ENCODE data around the gene BCL7A.

BCL7A gene

DNA sequence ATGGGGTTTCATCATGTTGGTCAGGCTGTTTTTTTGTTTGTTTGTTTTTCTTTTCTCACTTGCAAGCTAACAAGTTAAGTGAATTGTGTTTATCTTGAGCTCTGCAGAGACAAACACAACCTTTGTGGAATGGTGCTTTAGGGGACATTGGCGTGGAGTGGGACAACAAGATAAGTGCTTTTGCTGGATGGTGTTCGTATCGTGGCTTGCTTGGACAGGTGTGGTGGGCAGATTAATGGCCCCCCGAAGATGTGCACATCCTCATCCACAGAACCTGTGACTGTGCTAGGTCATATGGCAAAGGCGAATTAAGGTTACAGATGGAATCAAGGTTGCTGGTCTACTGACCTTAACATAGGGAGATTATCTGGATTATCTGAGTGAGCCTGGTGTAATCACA lies 63.9 kb downstream of the BCL7A start:
- H3K4me1 ChIP-seq = peaks cover 6 to 79% (median 64%) of the 10 kb centered on the region in 4 donors
- TF ChIP-seq, protein P1, sequence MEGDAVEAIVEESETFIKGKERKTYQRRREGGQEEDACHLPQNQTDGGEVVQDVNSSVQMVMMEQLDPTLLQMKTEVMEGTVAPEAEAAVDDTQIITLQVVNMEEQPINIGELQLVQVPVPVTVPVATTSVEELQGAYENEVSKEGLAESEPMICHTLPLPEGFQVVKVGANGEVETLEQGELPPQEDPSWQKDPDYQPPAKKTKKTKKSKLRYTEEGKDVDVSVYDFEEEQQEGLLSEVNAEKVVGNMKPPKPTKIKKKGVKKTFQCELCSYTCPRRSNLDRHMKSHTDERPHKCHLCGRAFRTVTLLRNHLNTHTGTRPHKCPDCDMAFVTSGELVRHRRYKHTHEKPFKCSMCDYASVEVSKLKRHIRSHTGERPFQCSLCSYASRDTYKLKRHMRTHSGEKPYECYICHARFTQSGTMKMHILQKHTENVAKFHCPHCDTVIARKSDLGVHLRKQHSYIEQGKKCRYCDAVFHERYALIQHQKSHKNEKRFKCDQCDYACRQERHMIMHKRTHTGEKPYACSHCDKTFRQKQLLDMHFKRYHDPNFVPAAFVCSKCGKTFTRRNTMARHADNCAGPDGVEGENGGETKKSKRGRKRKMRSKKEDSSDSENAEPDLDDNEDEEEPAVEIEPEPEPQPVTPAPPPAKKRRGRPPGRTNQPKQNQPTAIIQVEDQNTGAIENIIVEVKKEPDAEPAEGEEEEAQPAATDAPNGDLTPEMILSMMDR (IDR thresholded peaks at IDR 0.05) = no peak
- peaks cover 16 to 34% (median 26%) of the 10 kb centered on the region in 3 donors for H3K36me3 ChIP-seq
- H3K9me3 ChIP-seq = no peaks in the 10 kb centered on the region
- intact Hi-C loops (cut with DNase I; ENCODE audit: low total_unique reads) = loop anchor here (5.0 kb wide), 1 partner anchor 1328 kb away; no protein-coding TSS in a partner anchor
- no peaks in the 10 kb centered on the region for H3K27me3 ChIP-seq
- peak overlapping the region in 1 of 2 donors; percentile 79 for H3K27ac ChIP-seq
- no peak overlapping the region for H3K4me3 ChIP-seq
- DNase-seq = peak in 1 of 2 donors; percentile 23

DNA sequence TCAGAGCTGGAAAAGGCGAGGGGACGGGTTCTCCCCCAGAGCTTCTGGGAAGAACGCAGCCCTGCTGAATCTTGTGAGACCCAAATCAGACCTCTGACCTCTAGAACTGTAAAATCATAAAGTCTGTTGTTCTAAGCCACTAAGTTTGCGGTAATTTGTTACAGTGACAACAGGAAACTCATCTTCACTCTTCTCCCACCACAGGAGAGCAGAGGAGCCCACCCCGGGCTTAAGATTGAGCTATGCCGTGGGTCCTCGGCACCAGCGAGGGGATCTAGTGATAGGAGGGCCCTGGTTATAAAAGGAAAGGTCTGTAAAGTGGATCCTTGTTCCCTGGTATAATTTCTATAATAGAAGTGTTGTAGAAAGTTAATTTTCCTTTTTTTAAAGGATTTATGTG lies 64.4 kb downstream of the BCL7A start:
- peaks cover 16 to 34% (median 26%) of the 10 kb centered on the region in 3 donors for H3K36me3 ChIP-seq
- peak overlapping the region in 1 of 2 donors; percentile 79 for H3K27ac ChIP-seq
- intact Hi-C loops (cut with DNase I; ENCODE audit: low total_unique reads) = loop anchor here (5.0 kb wide), 1 partner anchor 1329 kb away; no protein-coding TSS in a partner anchor
- H3K4me1 ChIP-seq = peaks cover 6 to 79% (median 68%) of the 10 kb centered on the region in 4 donors
- peak in 1 of 2 donors; percentile 12 for DNase-seq
- TF ChIP-seq, protein P1 (IDR thresholded peaks at IDR 0.05) = no peak
- no peaks in the 10 kb centered on the region for H3K27me3 ChIP-seq
- H3K4me3 ChIP-seq = no peak overlapping the region
- no peaks in the 10 kb centered on the region for H3K9me3 ChIP-seq

DNA sequence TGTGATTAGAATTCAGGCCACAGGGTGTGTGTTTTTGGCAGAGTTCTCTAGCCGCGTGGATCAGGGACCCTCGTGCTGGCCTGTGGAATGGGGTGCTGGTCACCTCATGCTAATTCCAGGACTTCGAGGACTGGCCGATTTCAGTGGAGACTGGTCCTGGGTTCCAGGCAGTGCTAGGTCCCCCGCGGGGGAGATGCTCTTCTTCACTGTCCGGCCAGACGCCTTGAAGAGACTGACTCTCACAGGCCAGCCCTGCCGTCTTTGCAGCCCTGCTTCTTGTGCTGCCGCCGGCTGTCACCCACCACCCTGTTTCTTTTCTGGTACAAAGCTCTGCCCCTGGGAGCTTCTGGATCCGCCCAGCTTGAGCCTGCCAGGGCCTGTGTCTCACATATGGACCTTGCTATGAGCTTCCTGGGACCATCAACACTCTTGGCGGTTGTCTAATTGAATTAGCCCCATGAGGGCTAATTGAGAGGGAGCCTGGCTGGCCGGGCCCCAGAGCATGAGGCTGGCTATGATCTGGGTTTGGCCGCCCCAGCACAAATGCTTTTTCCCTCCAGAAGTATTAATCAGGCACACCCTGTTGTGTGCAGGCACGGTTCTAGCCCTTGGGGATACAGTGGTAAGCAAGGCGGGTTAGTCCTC lies 65.1 kb downstream of the BCL7A start:
- Histone ChIP-seq H3K36me3 (peaks cover 16 to 34% (median 26%) of the 10 kb centered on the region in 3 donors), H3K9me3 (no peaks in the 10 kb centered on the region), H3K27ac (peak overlapping the region; percentile 72 to 79), H3K4me1 (peaks cover 6 to 79% (median 67%) of the 10 kb centered on the region in 4 donors), H3K4me3 (no peak overlapping the region), H3K27me3 (no peaks in the 10 kb centered on the region)
- TF ChIP-seq, protein P1 (IDR thresholded peaks at IDR 0.05) = no peak
- peak in 1 of 2 donors; percentile 58 for DNase-seq
- intact Hi-C loops (cut with DNase I; ENCODE audit: low total_unique reads) = loop anchor here (5.0 kb wide), 1 partner anchor 1329 kb away; no protein-coding TSS in a partner anchor

DNA sequence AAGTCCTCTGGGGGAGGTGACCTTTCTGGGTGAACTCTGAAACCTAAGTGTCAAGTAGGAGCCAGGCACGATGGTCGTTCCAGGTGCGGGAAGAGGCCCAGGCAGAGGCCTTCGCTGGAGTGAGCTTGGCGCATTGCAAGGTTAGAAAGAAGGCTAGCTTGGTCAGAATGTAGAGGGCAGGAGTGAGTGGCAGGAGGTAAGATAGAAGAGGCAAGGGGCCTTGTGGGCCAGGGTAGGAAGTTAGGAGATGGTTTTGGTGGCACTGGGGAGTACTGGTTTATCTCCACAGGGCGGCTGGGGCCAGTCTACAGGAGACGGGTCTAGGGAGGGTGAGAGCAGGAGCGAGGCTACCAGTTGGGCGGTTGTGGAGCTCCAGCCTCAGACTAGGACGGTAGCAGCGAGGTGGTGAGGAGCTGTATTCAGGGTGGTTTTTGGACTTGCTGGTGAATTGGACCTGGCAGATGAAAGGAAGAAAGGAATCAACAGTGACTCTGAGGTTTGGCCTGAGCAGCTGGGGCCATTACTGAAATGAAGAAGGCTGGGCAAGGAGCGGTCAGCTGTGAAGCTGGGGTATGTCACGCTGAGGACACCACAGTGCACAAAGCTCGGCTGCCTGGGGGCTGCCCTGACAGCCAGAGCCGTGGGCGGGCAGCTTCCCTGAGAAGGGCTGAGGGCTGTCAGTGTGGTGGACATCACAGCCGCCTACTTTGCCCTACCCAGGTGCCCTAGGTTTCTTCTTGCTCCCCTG lies 65.9 kb downstream of the BCL7A start:
- TF ChIP-seq, protein P1 (IDR thresholded peaks at IDR 0.05) = no peak
- peaks cover 6 to 79% (median 66%) of the 10 kb centered on the region in 4 donors for H3K4me1 ChIP-seq
- H3K27me3 ChIP-seq = no peaks in the 10 kb centered on the region
- no peaks in the 10 kb centered on the region for H3K9me3 ChIP-seq
- H3K27ac ChIP-seq = peak overlapping the region; percentile 72 to 79
- DNase-seq = peak in 1 of 2 donors; percentile 54
- intact Hi-C loops (cut with DNase I; ENCODE audit: low total_unique reads) = loop anchor here (5.0 kb wide), 1 partner anchor 1330 kb away; no protein-coding TSS in a partner anchor
- no peak overlapping the region for H3K4me3 ChIP-seq
- peaks cover 16 to 34% (median 26%) of the 10 kb centered on the region in 3 donors for H3K36me3 ChIP-seq

DNA sequence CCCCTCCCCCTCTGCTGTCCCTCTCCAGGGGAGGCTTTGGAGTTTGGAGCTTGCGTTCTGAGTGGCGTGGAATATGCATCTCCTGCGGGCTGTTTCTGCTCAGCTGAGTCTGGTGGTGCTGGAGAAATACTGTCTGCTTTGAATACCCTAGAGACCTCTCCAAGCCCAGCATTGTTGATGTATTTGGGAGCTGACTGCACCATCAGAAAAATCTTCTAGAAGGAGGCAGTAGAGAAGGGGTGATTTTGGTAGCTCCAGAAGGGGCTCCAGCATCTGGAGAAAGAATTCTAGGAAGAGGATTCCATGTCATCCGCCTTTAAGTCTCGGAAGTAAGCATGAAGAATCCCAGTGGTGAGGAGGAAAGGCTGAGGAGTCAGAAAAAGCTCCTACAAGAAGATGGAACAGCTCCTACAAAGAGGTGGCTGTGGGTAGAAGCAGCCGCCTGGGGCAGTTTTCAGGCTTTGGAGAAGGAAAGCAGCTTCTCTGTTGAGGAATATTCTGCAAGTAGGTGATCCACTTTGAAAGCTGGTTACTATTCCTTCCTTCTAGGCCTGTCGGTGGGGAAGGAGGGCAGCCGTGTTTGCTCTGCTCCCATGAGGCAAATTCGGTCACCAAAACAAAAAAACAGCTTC lies 66.6 kb downstream of the BCL7A start:
- DNase-seq = peak in 1 of 2 donors; percentile 54
- H3K27me3 ChIP-seq = no peaks in the 10 kb centered on the region
- H3K36me3 ChIP-seq = peaks cover 16 to 34% (median 26%) of the 10 kb centered on the region in 3 donors
- H3K27ac ChIP-seq = peak overlapping the region; percentile 72 to 79
- peaks cover 6 to 79% (median 66%) of the 10 kb centered on the region in 4 donors for H3K4me1 ChIP-seq
- H3K4me3 ChIP-seq = no peak overlapping the region
- TF ChIP-seq, protein P1 (IDR thresholded peaks at IDR 0.05) = no peak
- no peaks in the 10 kb centered on the region for H3K9me3 ChIP-seq
- intact Hi-C loops (cut with DNase I; ENCODE audit: low total_unique reads) = loop anchor here (5.0 kb wide), 1 partner anchor 1331 kb away; no protein-coding TSS in a partner anchor
